Fibroblast of skin of right biceps (primary cell): ENCODE data around the gene SLC49A3.
"Not testable (repeated sequence)": the region's sequence is repeated elsewhere in the genome, so short reads cannot be mapped to it uniquely, and the experiment has no call there.

Experiments used
- DNase-seq: peaks from one replicate; pipeline ENCODE4 v3.0.0-alpha.2; 2013

Gene SLC49A3

DNA sequence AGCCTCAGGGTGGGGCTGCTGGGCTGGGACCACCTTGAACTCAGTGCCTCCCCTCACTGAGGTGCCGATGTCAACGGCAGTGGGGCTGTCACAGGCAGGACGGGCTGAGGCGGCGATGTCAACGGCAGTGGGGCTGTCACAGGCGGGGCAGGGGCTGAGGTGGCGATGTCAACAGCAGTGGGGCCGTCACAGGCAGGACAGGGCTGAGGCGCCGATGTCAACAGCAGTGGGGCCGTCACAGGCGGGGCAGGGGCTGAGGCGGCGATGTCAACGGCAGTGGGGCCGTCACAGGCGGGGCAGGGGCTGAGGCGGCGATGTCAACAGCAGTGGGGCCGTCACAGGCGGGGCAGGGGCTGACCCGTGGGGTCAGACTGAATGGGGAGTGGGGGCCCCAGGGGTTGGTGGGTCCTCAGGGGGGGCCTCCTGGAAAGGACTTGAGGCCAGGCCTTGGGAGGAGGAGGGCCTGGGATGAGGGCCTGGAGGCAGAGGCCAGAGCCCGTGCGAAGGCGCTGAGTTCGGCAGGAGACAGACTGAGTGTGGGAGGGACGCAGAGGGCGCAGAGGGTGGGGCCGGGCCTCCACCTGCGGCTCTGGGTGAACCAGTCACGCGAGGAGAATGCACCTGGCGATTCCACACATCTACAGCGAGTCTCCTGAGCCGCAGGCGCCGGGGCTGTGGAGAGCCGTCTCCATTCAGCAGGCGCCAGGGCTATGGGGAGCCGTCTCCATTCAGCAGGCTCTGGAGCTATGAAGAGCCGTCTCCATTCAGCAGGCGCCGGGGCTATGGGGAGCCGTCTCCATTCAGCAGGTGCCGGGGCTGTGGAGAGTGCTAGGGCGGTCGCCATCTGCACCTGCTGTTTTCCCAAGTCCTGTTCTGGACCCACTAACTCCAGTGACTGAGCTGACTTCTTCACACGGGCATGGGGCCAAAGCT is 37.7 kb downstream of the SLC49A3 start:
- DNase-seq: no peak

GRCh38 chr4:650461-650860 is 38.5 kb downstream of the SLC49A3 start:
- no peak for DNase-seq

DNA sequence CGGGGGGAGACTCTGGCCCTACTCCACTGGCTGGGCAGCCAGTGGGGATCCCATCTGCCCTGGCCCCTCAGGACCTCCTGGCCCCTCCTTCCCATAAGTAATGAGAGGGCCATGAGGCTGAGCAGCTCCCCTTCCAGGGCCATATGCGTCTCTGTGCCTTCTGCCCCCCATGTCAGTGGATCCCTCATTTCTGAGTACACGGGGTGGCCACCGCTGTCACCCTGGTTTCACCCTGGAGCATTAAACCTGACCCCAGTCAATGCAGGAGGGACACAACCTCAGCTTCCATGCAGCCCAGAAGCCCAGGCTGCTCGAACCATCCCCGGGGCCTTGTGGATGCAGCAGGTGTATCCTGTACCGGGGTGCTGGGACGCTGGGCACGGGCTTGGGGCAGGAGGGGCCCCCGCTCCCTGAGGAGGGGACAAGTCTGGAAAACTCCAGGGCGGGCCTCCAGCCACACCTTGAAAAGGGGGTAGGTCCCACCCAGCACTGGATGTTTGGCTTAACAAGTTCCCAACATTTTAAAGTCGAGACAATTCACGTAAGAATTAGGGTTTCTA is 39.1 kb downstream of the SLC49A3 start:
- DNase-seq: no peak

DNA sequence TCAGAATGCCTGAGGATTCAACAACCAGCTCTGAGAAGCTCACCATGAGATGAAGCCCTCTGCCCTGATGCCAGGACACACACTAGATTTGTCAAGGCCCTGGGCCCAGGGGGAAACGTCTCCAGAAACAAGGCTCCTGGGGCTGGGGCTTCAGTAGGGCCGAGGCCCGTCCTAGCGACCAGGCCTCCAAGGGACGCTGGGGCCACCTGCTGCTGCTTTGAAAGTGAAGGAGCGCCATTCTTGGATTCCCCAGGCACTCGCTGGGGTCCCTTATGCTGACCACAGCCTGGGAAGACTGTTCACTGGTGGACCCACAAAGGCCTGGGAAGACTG is 39.7 kb downstream of the SLC49A3 start:
- DNase-seq: no peak

DNA sequence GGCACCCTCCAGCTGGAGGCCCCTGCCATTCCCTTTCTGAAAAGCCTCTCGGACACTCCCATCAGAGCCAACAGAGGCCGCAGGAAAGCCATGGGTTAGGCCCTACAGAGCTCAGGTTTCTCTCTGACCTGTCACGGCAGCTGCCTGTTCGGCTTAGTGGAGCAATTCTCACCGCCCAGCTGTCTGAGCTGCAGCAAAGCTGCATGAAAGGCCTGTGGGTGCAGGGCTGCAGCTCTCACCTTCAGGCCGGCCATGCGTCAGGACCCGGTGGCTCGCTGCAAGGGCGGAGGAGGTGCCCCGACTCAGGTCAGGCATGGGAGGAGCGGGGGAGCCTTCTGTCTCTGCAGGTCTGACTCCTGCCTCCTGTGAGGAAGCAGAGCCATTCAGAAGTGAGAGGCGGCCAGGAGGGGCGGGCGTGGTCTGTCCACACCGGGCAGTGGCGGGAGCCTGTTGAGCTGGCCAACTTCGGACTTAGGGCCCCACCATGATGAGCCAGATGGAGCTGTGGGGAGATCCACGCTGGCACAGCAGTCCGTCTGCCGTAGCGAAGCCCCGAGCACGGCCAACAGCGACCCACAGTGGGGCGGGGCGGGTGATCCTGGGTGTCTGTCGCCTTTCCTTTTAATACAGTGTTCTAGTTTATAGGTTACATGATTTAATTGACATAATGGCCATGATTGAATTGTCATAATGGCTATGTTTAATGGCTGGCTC is 40.2 kb downstream of the SLC49A3 start:
- DNase-seq: no peak

DNA sequence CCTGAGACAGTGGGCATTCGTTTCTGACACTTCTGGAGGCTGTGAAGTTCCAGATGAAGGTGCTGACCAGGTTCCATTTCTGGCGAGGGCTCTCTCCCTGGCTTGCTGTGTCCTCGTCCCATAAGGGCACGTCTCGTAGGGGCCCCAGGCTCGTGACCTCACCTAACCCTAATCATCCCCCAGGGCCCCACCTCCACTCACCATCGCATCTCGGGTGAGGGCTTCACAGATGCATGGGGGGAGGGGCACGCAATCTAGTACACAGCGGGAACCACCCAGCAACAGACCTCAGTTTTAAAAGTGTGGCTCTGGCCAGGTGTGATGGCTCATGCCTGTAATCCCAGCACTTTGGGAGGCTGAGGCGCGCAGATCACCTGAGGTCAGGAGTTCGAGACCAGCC is 41.5 kb downstream of the SLC49A3 start:
- no peak for DNase-seq

DNA sequence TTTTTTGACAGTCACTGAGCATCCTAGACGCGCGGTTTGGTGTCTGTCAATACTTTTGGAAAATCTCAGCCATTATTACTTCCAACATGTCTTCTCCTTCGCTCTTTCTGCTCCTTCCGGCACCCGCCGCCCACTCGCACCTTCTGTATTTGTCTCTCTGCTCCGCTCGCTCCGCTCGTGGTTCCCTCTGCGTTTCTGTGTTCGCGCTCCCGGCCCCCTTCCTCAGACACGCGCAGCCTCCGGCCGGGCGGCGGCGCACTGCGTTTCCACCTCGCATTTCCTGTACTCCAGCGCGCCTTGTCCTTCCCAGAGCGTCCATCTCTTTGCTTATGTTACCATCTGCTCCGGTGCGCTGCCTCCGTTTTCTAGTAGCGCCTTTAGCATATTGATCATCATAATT is 42.5 kb downstream of the SLC49A3 start:
- no peak for DNase-seq

DNA sequence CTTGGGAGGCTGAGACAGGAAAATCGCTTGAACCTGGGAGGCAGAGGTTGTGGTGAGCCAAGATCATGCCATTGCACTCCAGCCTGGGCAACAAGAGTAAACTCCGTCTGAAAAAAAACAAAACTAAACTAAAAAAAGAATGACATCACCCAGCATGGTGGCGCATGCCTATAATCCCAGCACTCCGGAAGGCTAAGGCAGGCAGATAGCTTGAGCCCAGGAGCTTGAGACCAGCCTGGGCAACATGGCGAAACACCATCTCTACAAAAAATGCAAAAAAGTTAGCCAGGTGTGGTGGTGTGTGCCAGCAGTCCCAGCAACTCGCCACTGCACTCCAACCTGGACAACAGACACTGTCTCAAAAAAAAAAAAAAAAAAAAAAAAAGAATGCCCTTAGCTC is 46.6 kb downstream of the SLC49A3 start:
- DNase-seq: not testable (repeated sequence)

DNA sequence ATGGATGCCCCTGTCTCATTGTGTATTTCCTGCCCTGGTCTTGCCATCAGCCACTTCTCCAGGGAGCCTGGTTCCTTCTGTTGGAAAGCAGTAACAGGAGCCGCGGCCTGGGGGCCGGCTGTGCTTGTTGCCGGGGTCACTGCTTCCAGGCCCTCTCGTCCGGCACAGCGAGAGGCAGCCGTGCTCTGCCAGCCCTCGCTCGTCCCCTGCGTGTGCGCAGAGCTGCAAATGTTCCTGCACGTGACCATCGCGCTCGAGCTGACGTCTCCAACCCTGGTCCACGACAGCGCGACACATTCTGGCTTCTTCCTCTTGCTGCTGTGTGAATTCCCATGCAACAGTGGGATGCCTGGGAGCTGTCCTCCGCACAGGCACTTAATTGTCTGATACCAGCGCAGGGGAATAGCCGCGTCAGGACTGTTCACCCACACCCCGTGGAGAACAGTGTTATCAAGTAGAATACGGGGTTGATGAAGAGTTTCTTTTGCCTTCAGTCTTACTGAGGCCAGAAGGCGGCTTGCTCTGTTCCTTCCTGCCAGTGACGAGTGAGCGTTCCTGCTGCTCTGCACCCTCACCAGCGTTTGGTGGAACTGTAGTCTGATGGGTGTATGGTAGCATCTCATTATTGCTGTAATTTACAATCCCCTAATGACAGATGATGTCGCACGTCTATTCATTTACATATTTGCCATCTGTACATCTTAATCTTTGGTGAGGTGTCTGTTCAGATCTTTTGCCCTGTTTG is 51.2 kb downstream of the SLC49A3 start:
- no peak for DNase-seq

- DNase-seq: no peak
Measured at GRCh38 chr4:636628-637159, 52.3 kb downstream of the SLC49A3 start.

DNA sequence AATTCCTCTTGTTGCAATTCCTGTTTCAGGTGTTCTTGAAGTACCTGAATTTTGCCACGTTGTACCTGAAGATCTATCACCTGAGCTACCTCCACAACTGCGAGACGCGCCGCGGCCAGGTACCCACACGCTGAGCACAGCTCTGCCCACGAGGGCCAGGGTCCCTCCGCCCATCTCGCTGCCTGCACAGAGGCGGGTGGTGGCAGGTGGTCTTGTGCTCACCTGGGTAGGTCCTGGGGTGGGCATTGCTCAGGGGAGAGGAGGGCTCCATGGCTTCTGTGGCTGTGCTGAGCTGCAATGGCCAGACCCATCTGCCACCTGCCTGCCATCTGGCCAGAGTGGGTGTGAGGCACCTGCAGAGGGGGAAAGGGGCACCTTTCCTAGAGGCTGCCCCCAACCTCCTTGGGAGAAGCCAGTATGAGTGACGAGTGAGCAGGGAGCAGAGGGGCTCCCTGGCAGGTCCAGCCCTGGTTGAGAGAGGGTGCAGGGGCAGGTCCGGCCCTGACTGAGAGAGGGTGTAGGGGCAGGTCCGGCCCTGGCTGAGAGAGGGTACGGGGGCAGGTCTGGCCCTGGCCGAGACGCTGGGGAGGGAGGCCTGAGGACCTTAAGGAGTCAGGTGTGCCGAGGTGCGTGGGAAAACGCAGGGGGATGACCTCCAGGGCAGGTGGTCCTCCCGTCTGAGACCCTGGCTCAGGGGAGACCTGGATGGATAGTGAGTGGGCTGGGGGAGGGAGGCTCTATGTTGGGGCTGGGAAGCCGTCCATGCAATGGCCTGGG is 52.9 kb downstream of the SLC49A3 start:
- DNase-seq: no peak

GRCh38 chr4:635066-635835 is 53.7 kb downstream of the SLC49A3 start:
- DNase-seq: not testable (repeated sequence)

- no peak for DNase-seq
Measured at GRCh38 chr4:634599-634985, 54.4 kb downstream of the SLC49A3 start.

DNA sequence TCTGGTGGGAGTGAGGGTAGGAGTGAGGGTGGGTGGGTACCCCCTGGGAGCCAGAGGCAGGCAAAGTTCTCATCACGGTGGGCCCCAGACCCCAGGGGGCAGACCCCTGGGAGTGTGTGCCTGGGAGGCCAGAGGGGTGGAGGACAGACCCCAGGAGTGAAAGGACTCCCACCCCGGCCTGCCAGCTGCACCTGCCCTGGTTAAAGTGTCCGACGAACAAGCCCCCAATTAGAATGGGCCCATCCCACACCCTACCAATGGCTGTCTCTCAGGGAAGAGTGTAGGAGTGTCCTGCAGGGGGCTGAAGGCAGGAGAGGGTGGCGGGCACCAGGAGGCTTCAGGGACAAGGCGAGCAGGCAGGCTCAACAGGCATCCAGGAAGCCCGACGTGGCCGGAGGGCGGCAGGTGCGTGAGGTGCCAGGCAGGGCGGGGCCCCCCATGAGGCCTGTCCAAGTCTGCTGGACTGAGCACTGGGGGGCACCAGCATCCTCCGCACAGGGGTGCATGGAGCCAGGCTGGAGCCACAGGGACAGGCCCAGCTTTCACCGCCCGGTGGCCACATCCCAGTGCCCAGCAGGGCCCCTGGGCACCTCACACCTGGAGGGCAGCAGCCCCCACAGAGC is 54.9 kb downstream of the SLC49A3 start:
- DNase-seq: no peak

- DNase-seq: no peak
Measured at GRCh38 chr4:633406-633805, 55.5 kb downstream of the SLC49A3 start.

DNA sequence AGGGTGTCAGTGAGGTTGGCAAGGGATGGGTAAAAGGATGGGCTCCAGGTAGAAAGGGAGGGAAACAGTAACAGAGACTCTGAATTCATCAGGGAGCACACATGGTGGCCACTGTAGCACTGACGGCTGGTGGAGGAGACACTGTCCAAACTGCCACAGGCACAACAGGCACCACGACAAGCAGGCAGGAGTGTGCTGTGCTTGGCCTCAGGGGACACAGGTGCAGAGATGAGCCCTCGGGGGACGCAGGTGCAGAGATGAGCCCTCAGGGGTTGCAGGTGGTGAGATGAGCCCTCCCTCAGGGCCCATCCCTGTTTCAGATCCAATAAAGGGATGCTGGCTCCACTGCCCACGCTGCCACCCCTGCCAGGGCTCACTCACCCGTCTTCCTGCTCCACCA is 56.0 kb downstream of the SLC49A3 start:
- no peak for DNase-seq

- DNase-seq: no peak
Measured at GRCh38 chr4:632196-632790, 56.7 kb downstream of the SLC49A3 start.
